ENCODE measurements around the gene SNRPN.
A peak's percentile ranks its signal among the peaks of the same experiment; 100 is the strongest.
"Not testable (repeated sequence)": the region's sequence is repeated elsewhere in the genome, so short reads cannot be mapped to it uniquely, and the experiment has no call there.

SNRPN gene
- total RNA-seq, result 9.3 to 11.9 (median 11.1) reads per million in 3 donors

GRCh38 chr15:24954783-24955530, at the start of gene SNRPN, which contains the start of gene SNURF:
Gene SNRPN (plus strand): TSS chr15:24954987. CDS start chr15:24974454, 19,467 bp downstream.
Gene SNURF (plus strand): TSS chr15:24954987. CDS start chr15:24955049, 62 bp downstream.
- H3K27me3 ChIP-seq (replicated peaks; ENCODE audit: control insufficient read depth, insufficient read depth, low read length, poor library complexity, severe bottlenecking), result no peaks in the 10 kb centered on the region
- H3K4me1 ChIP-seq (ENCODE audit: control insufficient read depth, insufficient read depth, low read length, poor library complexity, severe bottlenecking), result no peaks in the 10 kb centered on the region
- H3K27ac ChIP-seq (ENCODE audit: insufficient read depth, low read length, poor library complexity, severe bottlenecking), result peak within 1 kb of the TSS; percentile 88
- DNase-seq, result peak; percentile 42 to 50 (median 48)
- H3K9me3 ChIP-seq (ENCODE audit: control insufficient read depth, low read length), result no peaks in the 10 kb centered on the region
- H3K36me3 ChIP-seq (ENCODE audit: control insufficient read depth, insufficient read depth, low read length), result no peaks in the 10 kb centered on the region
- peak within 1 kb of the TSS; percentile 71 for H3K4me3 ChIP-seq (ENCODE audit: insufficient read depth, low read depth, low read length, poor library complexity, severe bottlenecking)

DNA sequence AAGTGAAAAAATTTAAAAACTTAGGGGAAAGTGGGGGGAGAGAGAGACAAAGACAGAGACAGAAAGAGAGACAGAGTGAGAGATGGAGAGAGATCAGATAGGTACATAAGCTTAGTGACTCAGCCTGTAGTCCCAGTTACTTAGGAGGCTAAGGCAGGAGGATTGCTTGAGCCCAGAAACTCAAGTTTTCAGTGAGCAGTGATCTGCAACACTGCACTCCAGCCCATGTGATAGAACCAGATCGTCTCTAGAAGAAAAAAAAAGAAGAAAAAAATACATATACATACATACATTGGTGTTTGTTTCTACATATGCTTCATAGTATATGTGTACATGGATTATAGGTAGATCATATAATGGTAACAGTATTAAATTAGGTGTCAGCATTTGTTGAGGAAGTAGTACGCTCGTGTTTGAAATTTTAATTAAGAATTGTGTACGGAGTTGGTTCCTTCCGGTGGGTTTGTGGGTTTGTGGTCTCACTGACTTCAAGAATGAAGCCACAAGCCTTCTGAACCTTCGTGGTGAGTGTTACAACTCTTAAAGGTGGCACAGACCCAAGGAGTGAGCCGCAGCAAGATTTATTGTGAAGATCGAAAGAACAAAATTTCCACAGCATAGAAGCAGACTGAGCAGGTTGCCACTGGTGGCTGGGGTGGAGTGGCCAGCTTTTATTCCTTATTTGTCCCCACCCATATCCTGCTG, 38.3 kb upstream of the SNRPN start:
- H3K4me3 ChIP-seq (ENCODE audit: insufficient read depth, low read depth, low read length, poor library complexity, severe bottlenecking), result no peak overlapping the region
- no peaks in the 10 kb centered on the region for H3K36me3 ChIP-seq (ENCODE audit: control insufficient read depth, insufficient read depth, low read length)
- H3K27me3 ChIP-seq (replicated peaks; ENCODE audit: control insufficient read depth, insufficient read depth, low read length, poor library complexity, severe bottlenecking), result no peaks in the 10 kb centered on the region
- peaks cover 3% of the 10 kb centered on the region for H3K9me3 ChIP-seq (ENCODE audit: control insufficient read depth, low read length)
- no peak for DNase-seq
- no peak overlapping the region for H3K27ac ChIP-seq (ENCODE audit: insufficient read depth, low read length, poor library complexity, severe bottlenecking)
- H3K4me1 ChIP-seq (ENCODE audit: control insufficient read depth, insufficient read depth, low read length, poor library complexity, severe bottlenecking), result no peaks in the 10 kb centered on the region

- DNase-seq, result no peak
- H3K4me3 ChIP-seq (ENCODE audit: insufficient read depth, low read depth, low read length, poor library complexity, severe bottlenecking), result no peak overlapping the region
- peaks cover 3% of the 10 kb centered on the region for H3K9me3 ChIP-seq (ENCODE audit: control insufficient read depth, low read length)
These were observed 37.4 kb upstream of the SNRPN start for GRCh38 chr15:24917431-24917830.

GRCh38 chr15:24919446-24919845, 35.3 kb upstream of the SNRPN start:
- Histone ChIP-seq H3K4me1 (ENCODE audit: control insufficient read depth, insufficient read depth, low read length, poor library complexity, severe bottlenecking) (no peaks in the 10 kb centered on the region), H3K4me3 (ENCODE audit: insufficient read depth, low read depth, low read length, poor library complexity, severe bottlenecking) (no peak overlapping the region), H3K27me3 (replicated peaks; ENCODE audit: control insufficient read depth, insufficient read depth, low read length, poor library complexity, severe bottlenecking) (no peaks in the 10 kb centered on the region), H3K36me3 (ENCODE audit: control insufficient read depth, insufficient read depth, low read length) (no peaks in the 10 kb centered on the region), H3K27ac (ENCODE audit: insufficient read depth, low read length, poor library complexity, severe bottlenecking) (no peak overlapping the region), H3K9me3 (ENCODE audit: control insufficient read depth, low read length) (peaks cover 3% of the 10 kb centered on the region)
- DNase-seq, result no peak

More at GRCh38 chr15:24917431-24917830, 37.4 kb upstream of the SNRPN start:
- H3K36me3 ChIP-seq (ENCODE audit: control insufficient read depth, insufficient read depth, low read length), result no peaks in the 10 kb centered on the region
- H3K27ac ChIP-seq (ENCODE audit: insufficient read depth, low read length, poor library complexity, severe bottlenecking), result no peak overlapping the region
- H3K4me1 ChIP-seq (ENCODE audit: control insufficient read depth, insufficient read depth, low read length, poor library complexity, severe bottlenecking), result no peaks in the 10 kb centered on the region
- H3K27me3 ChIP-seq (replicated peaks; ENCODE audit: control insufficient read depth, insufficient read depth, low read length, poor library complexity, severe bottlenecking), result no peaks in the 10 kb centered on the region

DNA sequence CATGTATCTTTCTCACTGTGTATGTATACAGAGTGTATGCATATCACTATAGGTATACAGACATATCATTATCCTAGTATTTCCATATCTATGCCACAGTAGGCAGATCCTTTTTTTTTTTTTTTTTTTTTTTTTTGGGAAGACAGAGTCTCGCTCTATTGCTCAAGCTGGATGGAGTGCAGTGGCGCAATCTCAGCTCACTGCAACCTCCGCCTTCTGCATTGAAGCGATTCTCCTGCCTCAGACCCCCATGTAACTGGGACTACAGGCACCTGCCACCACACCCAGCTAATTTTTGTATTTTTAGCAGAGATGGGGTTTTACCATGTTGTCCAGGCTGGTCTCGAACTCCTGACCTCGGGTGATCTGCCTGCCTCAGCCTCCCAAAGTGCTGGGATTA, 32.0 kb upstream of the SNRPN start:
- not testable (repeated sequence) for H3K9me3 ChIP-seq (ENCODE audit: control insufficient read depth, low read length); H3K36me3 ChIP-seq (ENCODE audit: control insufficient read depth, insufficient read depth, low read length); H3K27ac ChIP-seq (ENCODE audit: insufficient read depth, low read length, poor library complexity, severe bottlenecking); H3K4me3 ChIP-seq (ENCODE audit: insufficient read depth, low read depth, low read length, poor library complexity, severe bottlenecking); H3K27me3 ChIP-seq (replicated peaks; ENCODE audit: control insufficient read depth, insufficient read depth, low read length, poor library complexity, severe bottlenecking); DNase-seq; H3K4me1 ChIP-seq (ENCODE audit: control insufficient read depth, insufficient read depth, low read length, poor library complexity, severe bottlenecking)

DNA sequence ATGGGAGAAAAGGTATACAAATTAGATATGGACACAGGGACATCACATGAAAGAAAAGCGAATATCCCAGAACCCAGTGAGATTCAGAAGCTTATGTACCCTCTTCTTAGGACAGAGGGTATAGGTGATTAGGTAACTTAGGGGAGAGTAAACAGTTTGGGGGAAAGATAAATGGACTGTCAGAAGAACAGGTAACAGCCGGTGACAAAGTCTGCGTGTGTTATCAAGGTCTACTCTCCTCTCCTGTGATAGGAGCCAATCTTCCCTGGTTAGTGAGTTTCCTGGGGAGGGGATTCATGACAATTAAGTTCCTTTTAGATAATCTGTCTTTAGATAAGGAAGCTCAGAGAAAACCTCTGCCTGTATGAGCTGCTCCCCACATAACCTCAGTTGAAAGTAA, 30.6 kb upstream of the SNRPN start:
- no peaks in the 10 kb centered on the region for H3K9me3 ChIP-seq (ENCODE audit: control insufficient read depth, low read length)
- H3K27ac ChIP-seq (ENCODE audit: insufficient read depth, low read length, poor library complexity, severe bottlenecking), result no peak overlapping the region
- DNase-seq, result no peak

DNA sequence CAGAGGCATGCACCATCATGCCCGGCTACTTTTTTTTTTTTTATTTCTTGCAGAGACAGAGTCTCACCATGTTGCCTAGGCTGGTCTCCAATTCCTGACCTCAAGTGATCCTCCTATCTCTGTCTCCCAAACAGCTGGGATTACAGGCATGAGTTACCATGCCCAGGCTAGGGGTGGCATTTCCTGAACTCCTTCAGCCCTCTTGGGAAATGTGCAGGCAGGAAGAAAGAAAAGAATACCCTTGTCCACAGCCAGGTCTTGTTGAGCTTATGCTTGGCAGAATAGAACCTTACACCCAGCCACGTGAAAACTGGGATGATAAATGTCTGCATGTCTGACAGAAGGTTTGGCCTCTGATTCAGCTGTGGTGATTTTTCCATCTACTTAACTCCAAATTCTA, 30.2 kb upstream of the SNRPN start:
- Histone ChIP-seq H3K9me3 (ENCODE audit: control insufficient read depth, low read length) (no peaks in the 10 kb centered on the region), H3K36me3 (ENCODE audit: control insufficient read depth, insufficient read depth, low read length) (no peaks in the 10 kb centered on the region), H3K4me1 (ENCODE audit: control insufficient read depth, insufficient read depth, low read length, poor library complexity, severe bottlenecking) (no peaks in the 10 kb centered on the region), H3K4me3 (ENCODE audit: insufficient read depth, low read depth, low read length, poor library complexity, severe bottlenecking) (no peak overlapping the region), H3K27me3 (replicated peaks; ENCODE audit: control insufficient read depth, insufficient read depth, low read length, poor library complexity, severe bottlenecking) (no peaks in the 10 kb centered on the region), H3K27ac (ENCODE audit: insufficient read depth, low read length, poor library complexity, severe bottlenecking) (no peak overlapping the region)
- no peak for DNase-seq

More for the DNA sequence above, 30.6 kb upstream of the SNRPN start:
- no peak overlapping the region for H3K4me3 ChIP-seq (ENCODE audit: insufficient read depth, low read depth, low read length, poor library complexity, severe bottlenecking)
- no peaks in the 10 kb centered on the region for H3K4me1 ChIP-seq (ENCODE audit: control insufficient read depth, insufficient read depth, low read length, poor library complexity, severe bottlenecking)
- no peaks in the 10 kb centered on the region for H3K36me3 ChIP-seq (ENCODE audit: control insufficient read depth, insufficient read depth, low read length)
- H3K27me3 ChIP-seq (replicated peaks; ENCODE audit: control insufficient read depth, insufficient read depth, low read length, poor library complexity, severe bottlenecking), result no peaks in the 10 kb centered on the region

GRCh38 chr15:24931874-24932732, 22.7 kb upstream of the SNRPN start:
- H3K27ac ChIP-seq (ENCODE audit: insufficient read depth, low read length, poor library complexity, severe bottlenecking); DNase-seq; H3K4me3 ChIP-seq (ENCODE audit: insufficient read depth, low read depth, low read length, poor library complexity, severe bottlenecking); H3K36me3 ChIP-seq (ENCODE audit: control insufficient read depth, insufficient read depth, low read length); H3K9me3 ChIP-seq (ENCODE audit: control insufficient read depth, low read length); H3K4me1 ChIP-seq (ENCODE audit: control insufficient read depth, insufficient read depth, low read length, poor library complexity, severe bottlenecking); H3K27me3 ChIP-seq (replicated peaks; ENCODE audit: control insufficient read depth, insufficient read depth, low read length, poor library complexity, severe bottlenecking): not testable (repeated sequence)

DNA sequence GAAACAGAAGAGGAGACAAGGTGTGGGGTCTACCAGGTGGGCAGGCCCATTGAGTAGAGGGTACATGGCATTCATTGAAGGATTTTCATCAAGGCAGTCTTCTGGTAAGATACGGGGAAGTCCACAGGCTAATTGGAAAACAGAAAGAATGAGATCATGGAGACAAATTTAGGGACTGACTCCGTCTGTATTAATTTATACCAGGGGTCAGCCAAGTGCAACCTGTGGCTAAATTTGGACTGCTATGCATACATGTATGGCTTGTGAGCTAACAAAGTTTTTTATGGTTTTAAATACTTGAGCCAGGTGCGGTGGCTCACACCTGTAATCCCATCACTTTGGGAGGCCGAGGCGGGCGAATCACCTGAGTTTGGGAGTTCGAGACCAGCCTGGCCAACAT, 21.1 kb upstream of the SNRPN start:
- Histone ChIP-seq H3K4me3 (ENCODE audit: insufficient read depth, low read depth, low read length, poor library complexity, severe bottlenecking) (no peak overlapping the region), H3K27me3 (replicated peaks; ENCODE audit: control insufficient read depth, insufficient read depth, low read length, poor library complexity, severe bottlenecking) (no peaks in the 10 kb centered on the region), H3K36me3 (ENCODE audit: control insufficient read depth, insufficient read depth, low read length) (no peaks in the 10 kb centered on the region), H3K9me3 (ENCODE audit: control insufficient read depth, low read length) (no peaks in the 10 kb centered on the region), H3K4me1 (ENCODE audit: control insufficient read depth, insufficient read depth, low read length, poor library complexity, severe bottlenecking) (no peaks in the 10 kb centered on the region), H3K27ac (ENCODE audit: insufficient read depth, low read length, poor library complexity, severe bottlenecking) (no peak overlapping the region)
- DNase-seq, result no peak

Measured in effector memory CD4-positive, alpha-beta T cell (primary cell).